ENCODE data around the gene SRSF7.
"Not testable (repeated sequence)": the region's sequence is repeated elsewhere in the genome, so short reads cannot be mapped to it uniquely, and the experiment has no call there.

The SRSF7 gene

GRCh38 chr2:38751596-38752410 is 642 bp upstream of the SRSF7 start:
- DNase-seq, result no peak

- DNase-seq, result no peak
Measured at GRCh38 chr2:38750011-38750890, 910 bp downstream of the SRSF7 start.

GRCh38 chr2:38748943-38749804 is 2.0 kb downstream of the SRSF7 start:
- no peak for DNase-seq

GRCh38 chr2:38748391-38748790 is 2.8 kb downstream of the SRSF7 start:
- DNase-seq, result no peak

GRCh38 chr2:38747819-38748218 is 3.3 kb downstream of the SRSF7 start:
- no peak for DNase-seq

GRCh38 chr2:38747007-38747424 is 4.1 kb downstream of the SRSF7 start:
- no peak for DNase-seq

- no peak for DNase-seq
Measured at GRCh38 chr2:38745267-38745666, 5.9 kb downstream of the SRSF7 start.

- no peak for DNase-seq
Measured at GRCh38 chr2:38744399-38744780, 6.8 kb downstream of the SRSF7 start.

GRCh38 chr2:38743672-38744398 is 7.3 kb downstream of the SRSF7 start:
- no peak for DNase-seq

GRCh38 chr2:38742797-38743559 is 8.2 kb downstream of the SRSF7 start:
- DNase-seq, result no peak

GRCh38 chr2:38740851-38741731 is 10.1 kb downstream of the SRSF7 start:
- no peak for DNase-seq

GRCh38 chr2:38739524-38739923 is 11.6 kb downstream of the SRSF7 start:
- DNase-seq, result no peak

GRCh38 chr2:38737925-38738324 is 13.2 kb downstream of the SRSF7 start:
- DNase-seq, result no peak

GRCh38 chr2:38737000-38737698 is 14.0 kb downstream of the SRSF7 start:
- DNase-seq, result not testable (repeated sequence)

GRCh38 chr2:38735999-38736320 is 15.2 kb downstream of the SRSF7 start:
- no peak for DNase-seq

- DNase-seq, result no peak
Measured at GRCh38 chr2:38734299-38735058, 16.7 kb downstream of the SRSF7 start.

GRCh38 chr2:38733300-38733971 is 17.7 kb downstream of the SRSF7 start:
- DNase-seq, result no peak

GRCh38 chr2:38731684-38732221 is 19.4 kb downstream of the SRSF7 start:
- DNase-seq, result no peak

Measured in right forelimb (tissue), 1 donor.